SU-DHL-6 (cell line): ENCODE measurements around the gene NVL.

ENCODE experiments used
- H2AFZ ChIP-seq: fragments of 200-600 bp; sonication (generic); 2 replicates; pipeline ENCODE4 v1.6.1; 2014; ENCODE audit warnings: low read depth, mild to moderate bottlenecking, moderate library complexity, mixed read lengths, antibody characterized with exemption, low read length; ENCODE audit not compliant: severe bottlenecking
- H3F3A ChIP-seq: fragments of 200-600 bp; shearing (Covaris generic); 2 replicates; pipeline ENCODE4 v1.6.0; 2016; ENCODE audit warnings: antibody characterized with exemption, mild to moderate bottlenecking; ENCODE audit not compliant: insufficient read depth
- H3K27ac ChIP-seq: fragments of 200-600 bp; sonication (generic); 2 replicates; pipeline ENCODE4 v1.5.1; 2016; ENCODE audit warnings: low read depth, mild to moderate bottlenecking, low read length, moderate library complexity, mixed read lengths
- H3K27me3 ChIP-seq: fragments of 200-600 bp; sonication (generic), shearing (Covaris generic); 2 replicates; pipeline ENCODE4 v1.6.0; 2014; ENCODE audit warnings: mild to moderate bottlenecking, low read length
- H3K36me3 ChIP-seq: fragments of 200-600 bp; sonication (generic); 2 replicates; pipeline ENCODE4 v1.6.1; 2014; ENCODE audit warnings: mild to moderate bottlenecking, low read length, mixed read lengths
- H3K4me2 ChIP-seq: fragments of 300-600, 200-600 bp; shearing (Covaris generic), sonication (generic); 2 replicates; pipeline ENCODE4 v1.6.0; 2014; ENCODE audit warnings: low read length, low read depth, mild to moderate bottlenecking; ENCODE audit not compliant: poor library complexity, severe bottlenecking
- H3K4me3 ChIP-seq: fragments of 200-600 bp; sonication (generic); 2 replicates; pipeline ENCODE4 v1.5.1; 2014; ENCODE audit warnings: antibody characterized with exemption, low read length, mild to moderate bottlenecking, mixed read lengths; ENCODE audit not compliant: insufficient read depth, poor library complexity, severe bottlenecking
- H3K79me2 ChIP-seq: fragments of 200-600 bp; sonication (generic); 2 replicates; pipeline ENCODE4 v1.6.1; 2014; ENCODE audit warnings: mild to moderate bottlenecking, low read length, moderate library complexity; ENCODE audit not compliant: insufficient read depth
- H3K9ac ChIP-seq: fragments of 200-600 bp; sonication (generic); 2 replicates; pipeline ENCODE4 v1.7.0; 2014; ENCODE audit warnings: mild to moderate bottlenecking, low read length
- H3K9me2 ChIP-seq: fragments of 200-600 bp; sonication (generic); replicated peaks from 2 replicates; pipeline ENCODE4 v1.6.1; 2014; ENCODE audit warnings: low read length; ENCODE audit not compliant: insufficient read depth
- H3K9me3 ChIP-seq: fragments of 200-600 bp; sonication (generic); 2 replicates; pipeline ENCODE4 v1.6.1; 2014; ENCODE audit warnings: low read length, mixed read lengths; ENCODE audit not compliant: insufficient read depth
- H4K20me1 ChIP-seq: fragments of 200-600 bp; sonication (generic); 2 replicates; pipeline ENCODE4 v1.6.1; 2014; ENCODE audit warnings: low read depth, mild to moderate bottlenecking, antibody characterized with exemption, low read length, moderate library complexity, mixed read lengths
- CTCF ChIP-seq: fragments of 200-600 bp; sonication (generic); IDR thresholded peaks from one replicate; pipeline ENCODE4 v1.5.1; 2017; ENCODE audit warnings: antibody characterized with exemption, mild to moderate bottlenecking, low read length, moderate library complexity; ENCODE audit not compliant: insufficient read depth, poor library complexity, severe bottlenecking
- EZH2phosphoT487 ChIP-seq: fragments of 200-600 bp; sonication (generic), shearing (Covaris generic); conservative IDR thresholded peaks from 2 replicates; pipeline ENCODE4 v1.6.1; 2018; ENCODE audit warnings: mild to moderate bottlenecking, antibody characterized with exemption, low read length, moderate library complexity, mixed read lengths

The NVL gene

DNA sequence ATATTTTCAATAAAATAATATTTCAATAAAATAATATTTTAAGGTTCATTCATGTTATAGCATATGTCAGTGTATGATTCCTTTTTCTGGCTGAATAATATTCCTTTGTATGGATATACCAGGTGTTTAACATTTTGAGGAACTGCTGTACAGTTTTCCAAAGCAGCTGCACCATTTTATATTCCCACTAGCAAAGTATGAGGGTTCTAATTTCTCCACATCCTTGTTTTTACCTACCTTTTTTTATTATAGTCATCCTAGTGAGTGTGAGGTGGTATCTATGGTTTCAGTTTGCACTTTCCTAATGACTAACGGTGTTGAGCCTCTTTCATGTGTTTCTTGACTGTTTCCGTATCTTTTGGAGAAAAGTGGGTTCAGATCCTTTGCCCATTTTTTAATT, 141.7 kb downstream of the NVL start:
- no peak overlapping the region for H3K9ac ChIP-seq
- no peak overlapping the region for H3K4me3 ChIP-seq
- H4K20me1 ChIP-seq = no peaks in the 10 kb centered on the region
- H3K4me2 ChIP-seq = no peak overlapping the region
- H3K9me3 ChIP-seq = no peaks in the 10 kb centered on the region
- no peak overlapping the region for H3K27ac ChIP-seq
- peaks cover 21% of the 10 kb centered on the region for H3F3A ChIP-seq
- no peak for TF ChIP-seq CTCF
- no peak for TF ChIP-seq EZH2phosphoT487
- H3K36me3 ChIP-seq = peaks cover 11% of the 10 kb centered on the region
- no peaks in the 10 kb centered on the region for H3K27me3 ChIP-seq
- H3K9me2 ChIP-seq = no peaks in the 10 kb centered on the region
- peaks cover 74% of the 10 kb centered on the region for H3K79me2 ChIP-seq
- H2AFZ ChIP-seq = no peak overlapping the region

- Histone ChIP-seq H4K20me1 (no peaks in the 10 kb centered on the region), H3K79me2 (peaks cover 71% of the 10 kb centered on the region), H2AFZ (no peak overlapping the region), H3K27ac (peak overlapping the region; percentile 91), H3K9ac (peak overlapping the region; percentile 92), H3K4me3 (peak overlapping the region; percentile 66), H3K9me3 (no peaks in the 10 kb centered on the region), H3K9me2 (no peaks in the 10 kb centered on the region), H3K27me3 (no peaks in the 10 kb centered on the region), H3K36me3 (0 out of 2 replicates have a peak, but pooled peaks cover 8% of the 10 kb centered on the region), H3F3A (peaks cover 34% of the 10 kb centered on the region), H3K4me2 (peak overlapping the region; percentile 76)
- no peak for TF ChIP-seq CTCF
- TF ChIP-seq EZH2phosphoT487 = no peak
These were observed 144.8 kb downstream of the NVL start for GRCh38 chr1:224185208-224185607.

DNA sequence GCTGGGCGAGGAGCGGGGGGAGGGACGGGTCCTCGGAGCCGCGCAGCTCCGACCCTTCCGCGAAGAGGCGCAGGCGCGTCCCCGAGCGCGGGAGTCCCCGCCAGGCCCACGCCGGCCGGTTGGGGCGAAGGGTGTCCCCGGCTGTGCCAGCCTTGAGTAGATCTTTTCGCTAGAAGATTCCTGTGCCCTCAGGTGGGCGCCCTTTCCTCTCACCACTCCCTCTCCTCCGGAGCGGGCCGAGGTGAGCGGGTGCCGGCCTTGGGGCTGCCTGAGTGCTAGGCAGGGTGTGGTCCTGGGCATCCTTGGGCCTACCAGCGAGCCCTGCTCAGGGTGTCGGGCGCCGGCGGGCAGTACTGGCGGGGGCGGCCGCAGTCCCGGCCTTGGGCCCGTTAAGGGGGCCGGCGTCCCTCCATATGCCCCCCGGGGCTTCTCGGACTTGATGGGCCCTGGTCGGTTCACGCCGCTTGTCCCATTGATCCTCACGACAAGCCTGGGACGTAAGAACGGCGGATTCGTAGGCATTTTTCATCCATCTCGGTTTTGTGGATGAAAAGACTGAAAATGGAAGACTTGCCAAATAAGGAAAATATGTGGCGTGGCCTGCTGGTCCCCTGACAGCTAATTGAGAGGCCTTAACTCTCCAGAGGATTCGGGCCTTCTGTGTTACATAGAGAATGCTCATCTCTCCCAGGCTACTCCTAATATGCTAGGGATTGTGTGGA, 146.2 kb downstream of the NVL start:
- Histone ChIP-seq H3K27me3 (no peaks in the 10 kb centered on the region), H3K4me3 (peak overlapping the region; percentile 66), H3K27ac (peak overlapping the region; percentile 91), H2AFZ (peak overlapping the region; percentile 85), H3K9me2 (no peaks in the 10 kb centered on the region), H3K9me3 (no peaks in the 10 kb centered on the region), H3K36me3 (0 out of 2 replicates have a peak, but pooled peaks cover 5% of the 10 kb centered on the region), H4K20me1 (no peaks in the 10 kb centered on the region), H3F3A (peaks cover 25% of the 10 kb centered on the region), H3K4me2 (peak overlapping the region; percentile 76), H3K9ac (peak overlapping the region; percentile 92), H3K79me2 (peaks cover 56% of the 10 kb centered on the region)
- TF ChIP-seq CTCF (no peak), EZH2phosphoT487 (no peak)
